Myocyte (in vitro differentiated cells): ENCODE results near the gene IL17C. TPM values are rescaled to one million over a fixed set of nuclear protein-coding genes. Genes with fewer than 3 reads are reported as not detected.

Source experiments
- DNase-seq: peaks from one replicate; pipeline ENCODE4 v3.0.0-alpha.2; 2012; ENCODE audit warnings: low read depth
- total RNA-seq: library from RNA; depleted of rRNA; stranded (reverse); fragments of >200 nt; gene quantifications from 2 replicates; pipeline ENCODE4 v1.2.3, GENCODE V29; 2014

The IL17C gene
- total RNA-seq, 1 donor from 2014 or later = not detected

GRCh38 chr16:88626646-88627045 is 11.7 kb upstream of the IL17C start:
- no peak for DNase-seq

- no peak for DNase-seq
Observed at GRCh38 chr16:88627531-88628411, 10.6 kb upstream of the IL17C start.

- DNase-seq = no peak
Observed at GRCh38 chr16:88628512-88628974, 9.8 kb upstream of the IL17C start.

GRCh38 chr16:88629835-88630234 is 8.5 kb upstream of the IL17C start:
- DNase-seq = no peak

DNA sequence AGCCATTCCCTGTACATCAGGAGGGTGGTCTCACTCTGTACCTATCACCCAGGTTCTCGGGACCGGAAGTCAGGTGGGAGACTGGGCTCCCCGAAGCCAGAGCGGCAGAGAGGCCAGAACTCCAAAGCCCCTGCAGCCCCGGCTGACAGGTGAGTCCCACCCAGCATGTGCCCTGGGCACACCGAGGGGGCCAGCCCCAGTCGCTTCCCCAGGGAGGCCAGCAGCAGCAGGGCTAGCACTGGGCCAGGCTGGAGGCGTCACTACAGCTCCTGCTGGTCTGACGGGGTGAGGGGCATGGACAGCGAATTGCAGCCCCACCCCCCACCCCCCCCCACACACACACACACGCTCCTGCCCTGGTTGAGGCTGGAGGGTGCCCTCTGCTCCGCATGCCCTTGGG is 7.9 kb upstream of the IL17C start:
- no peak for DNase-seq

DNA sequence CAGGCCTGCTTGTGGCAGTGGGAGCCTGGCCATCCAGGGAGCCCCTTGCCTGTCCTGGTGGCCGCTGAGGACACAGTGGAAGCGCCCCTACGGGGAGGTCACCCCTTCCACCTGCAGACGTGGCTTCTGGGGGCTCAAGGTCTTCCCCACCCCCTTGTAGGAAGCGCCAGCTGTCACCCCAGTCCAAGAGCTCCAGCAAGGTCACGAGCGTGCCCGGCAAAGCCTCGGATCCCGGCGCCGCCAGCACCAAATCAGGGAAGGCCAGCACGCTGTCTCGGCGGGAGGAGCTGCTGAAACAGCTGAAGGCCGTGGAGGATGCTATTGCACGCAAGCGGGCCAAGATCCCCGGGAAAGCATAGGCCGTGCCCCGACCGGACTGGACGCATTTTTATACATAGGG is 7.4 kb upstream of the IL17C start:
- DNase-seq = no peak

- no peak for DNase-seq
Observed at GRCh38 chr16:88631384-88631783, 7.0 kb upstream of the IL17C start.

DNA sequence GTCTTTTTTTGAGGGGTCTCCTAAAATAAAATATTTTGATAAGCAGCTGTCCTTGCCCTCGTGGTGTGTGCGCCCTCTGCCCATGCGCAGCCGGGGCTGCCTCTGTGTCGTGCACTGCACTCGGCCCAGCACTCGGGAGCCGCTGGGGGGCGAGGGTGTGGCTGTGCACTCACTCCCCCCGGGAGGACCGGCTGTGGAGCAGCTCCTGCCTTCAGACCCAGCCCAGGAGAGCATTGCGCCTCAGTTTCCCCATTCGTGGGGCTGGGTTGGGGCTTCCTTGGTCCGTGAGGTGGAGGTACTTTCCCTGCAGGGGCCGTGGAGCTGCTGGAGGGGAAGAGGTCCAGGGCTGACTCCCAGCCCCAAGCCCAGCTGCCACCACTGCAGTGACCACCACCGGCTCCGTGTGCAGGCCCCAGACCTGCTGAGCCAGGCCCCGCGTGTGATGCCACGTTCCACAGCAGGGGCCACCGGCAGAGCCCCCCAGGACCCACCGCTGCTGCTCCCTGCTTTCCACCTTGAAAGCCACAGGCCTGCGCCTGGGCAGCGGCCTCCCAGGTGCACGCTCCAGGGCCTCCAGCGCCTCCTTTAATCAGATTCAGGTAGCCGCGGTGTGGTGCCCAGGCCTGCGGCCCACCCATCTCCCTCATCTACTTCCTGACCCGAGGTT is 6.3 kb upstream of the IL17C start:
- DNase-seq = no peak

DNA sequence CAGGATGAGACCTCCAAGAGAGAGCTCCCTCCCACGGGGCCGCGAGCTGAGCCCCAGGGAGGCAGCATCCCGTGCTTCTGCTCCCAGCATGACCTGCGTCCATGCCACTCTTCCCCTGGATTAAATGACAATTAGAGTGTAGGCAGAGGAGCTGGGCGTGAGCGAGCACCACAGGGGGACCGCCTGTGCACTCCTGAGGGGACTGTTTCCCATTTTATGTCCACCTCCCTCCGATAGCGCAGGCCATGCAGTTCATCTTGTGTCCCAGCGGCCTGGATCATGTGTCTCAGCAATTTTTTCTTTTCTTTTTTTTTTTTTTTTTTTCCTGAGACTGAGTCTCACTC is 5.8 kb upstream of the IL17C start:
- DNase-seq = no peak

DNA sequence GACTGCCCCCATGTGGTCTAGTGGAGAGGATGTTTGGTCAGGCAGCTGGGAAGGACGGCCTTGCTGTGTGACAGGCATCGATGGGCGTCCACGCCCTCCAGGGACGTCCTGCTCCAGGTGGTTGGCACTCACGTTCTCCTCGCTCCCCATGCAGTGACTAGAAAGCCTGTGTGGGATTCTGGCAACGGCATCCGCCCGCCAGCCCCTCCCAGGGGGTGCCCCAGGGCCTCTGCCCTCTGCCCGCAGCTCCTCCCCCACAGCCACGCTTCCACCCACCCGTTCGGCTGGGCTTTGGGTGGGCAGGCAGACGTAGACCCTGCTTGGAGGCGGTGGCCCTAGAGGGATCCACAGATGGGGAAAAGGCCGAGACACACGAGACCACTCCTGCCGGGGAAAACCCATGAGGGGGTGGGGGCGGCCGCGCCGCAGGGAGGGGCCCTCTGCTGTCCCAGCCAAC is 4.7 kb upstream of the IL17C start:
- no peak for DNase-seq

DNA sequence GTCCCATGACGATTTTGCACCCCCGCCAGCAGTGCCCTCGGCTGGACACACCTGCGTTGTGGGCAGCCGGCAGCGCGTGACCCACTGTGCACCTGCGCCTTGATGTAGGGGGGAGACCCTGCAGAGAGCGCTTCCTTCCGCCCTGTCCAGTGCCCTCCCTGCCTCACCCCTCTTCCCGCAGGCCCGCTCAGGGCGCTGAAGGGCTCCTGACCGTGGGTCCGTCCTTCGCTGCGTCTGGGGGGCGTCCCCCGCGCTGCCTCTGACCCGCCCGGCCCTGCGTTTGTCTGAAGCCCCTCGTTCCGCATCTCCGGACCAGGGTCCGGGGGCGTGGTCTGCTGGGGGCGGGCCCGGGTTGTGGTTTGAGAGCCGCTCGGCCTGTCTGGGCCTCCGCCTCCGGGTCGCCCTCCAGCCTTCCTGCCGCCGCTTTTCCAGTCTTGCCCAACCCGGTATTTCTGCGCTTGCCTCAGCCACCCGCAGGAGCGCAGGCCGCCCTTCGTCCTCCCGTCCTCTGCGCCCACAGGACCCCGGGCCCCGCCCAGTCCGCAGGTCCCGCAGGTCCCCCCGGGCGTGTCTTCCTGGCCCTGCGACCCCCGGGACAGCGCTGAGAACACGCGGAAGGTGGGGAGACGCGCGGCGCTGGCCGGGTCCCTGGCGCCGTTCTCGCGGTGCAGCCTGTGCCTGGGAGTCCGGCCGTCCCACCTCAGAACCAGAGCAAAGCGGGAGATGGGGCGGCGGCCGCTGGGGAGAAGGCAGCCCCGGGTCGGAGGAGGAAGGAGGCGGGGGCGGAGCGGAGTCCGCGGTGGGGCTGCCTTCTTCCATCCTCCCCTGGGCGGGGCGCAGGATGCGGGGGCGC is 4.0 kb upstream of the IL17C start:
- no peak for DNase-seq

- no peak for DNase-seq
Observed at GRCh38 chr16:88634994-88635670, 3.2 kb upstream of the IL17C start.

GRCh38 chr16:88635671-88636319 is 2.6 kb upstream of the IL17C start:
- no peak for DNase-seq

DNA sequence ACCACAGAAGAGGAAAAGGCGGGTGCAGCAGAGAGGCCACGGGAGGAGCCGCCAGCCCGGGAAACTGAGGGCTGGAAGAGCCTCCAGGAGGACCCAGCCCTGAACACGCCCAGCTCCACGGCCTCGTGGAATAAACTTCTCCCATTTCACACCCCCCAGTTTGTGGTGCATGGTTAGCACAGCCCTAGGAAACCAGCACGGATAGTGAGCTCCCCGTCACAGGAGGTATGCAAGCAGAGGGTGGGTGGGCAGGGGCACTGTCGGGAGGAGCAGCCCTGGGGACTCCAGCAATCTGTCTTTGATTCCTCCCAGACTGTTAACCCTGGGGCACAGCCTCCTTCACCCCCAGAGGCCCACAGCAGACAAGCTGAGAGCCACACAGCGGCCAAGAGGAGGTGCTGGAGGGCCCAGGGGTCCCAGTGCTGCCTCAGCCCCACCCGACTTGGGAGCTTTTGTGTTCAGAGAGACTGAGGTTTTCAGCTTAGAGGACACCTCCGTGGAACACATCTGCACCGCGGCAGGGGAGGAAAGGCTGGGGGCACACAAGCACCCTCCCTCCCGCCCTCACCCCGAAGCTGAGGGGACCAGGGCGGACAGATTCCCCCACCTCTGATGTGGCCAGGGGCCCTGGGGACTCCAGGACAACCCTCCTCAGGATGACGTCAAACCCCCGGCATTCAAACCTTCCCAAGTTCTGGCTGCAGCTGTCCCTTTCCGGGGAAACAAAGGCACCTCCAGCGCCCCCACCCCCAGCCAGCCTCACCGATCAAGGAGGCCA is 1.7 kb upstream of the IL17C start:
- peak; percentile 17 for DNase-seq

- no peak for DNase-seq
Observed at GRCh38 chr16:88639231-88640038, 1.1 kb downstream of the IL17C start.

- DNase-seq = no peak
Observed at GRCh38 chr16:88640039-88640495, 1.7 kb downstream of the IL17C start.

GRCh38 chr16:88640498-88641247 is 2.3 kb downstream of the IL17C start:
- no peak for DNase-seq
